Dermis microvascular lymphatic vessel endothelial cell (primary cell): ENCODE measurements around the gene SLC6A1. TPM values are rescaled to one million over a fixed set of nuclear protein-coding genes. Genes with fewer than 3 reads are reported as not detected.
"Not testable (repeated sequence)": the region's sequence is repeated elsewhere in the genome, so short reads cannot be mapped to it uniquely, and the experiment has no call there.

Source experiments
- DNase-seq, 2 donors: peaks; one replicate each; pipeline versions ENCODE4 v3.0.0 to v3.0.0-alpha.2; 2010; ENCODE audit warnings: low read depth in 2 of 2
- total RNA-seq: library from RNA; depleted of rRNA; stranded (reverse); fragments of >200 nt; gene quantifications from 2 replicates; pipeline ENCODE4 v1.2.1, GENCODE V29; 2014

Gene SLC6A1
- total RNA-seq, 1 donor from 2014 or later = not detected

DNA sequence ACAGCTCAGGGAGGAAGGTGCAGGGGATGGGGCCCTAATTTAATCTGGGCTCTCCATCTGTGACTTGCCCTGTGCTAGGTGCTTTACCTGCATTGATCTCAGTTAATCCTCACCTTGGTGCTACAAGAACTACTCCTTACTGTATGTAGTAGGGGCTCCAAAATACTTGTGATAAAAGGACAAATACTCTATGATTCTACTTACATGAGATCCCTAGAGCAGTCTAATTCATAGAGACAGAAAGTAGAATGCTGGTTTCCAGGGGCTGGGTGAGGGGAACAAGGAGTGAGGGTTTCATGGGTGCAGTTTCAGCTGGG, 67.2 kb downstream of the SLC6A1 start:
- no peak for DNase-seq

DNA sequence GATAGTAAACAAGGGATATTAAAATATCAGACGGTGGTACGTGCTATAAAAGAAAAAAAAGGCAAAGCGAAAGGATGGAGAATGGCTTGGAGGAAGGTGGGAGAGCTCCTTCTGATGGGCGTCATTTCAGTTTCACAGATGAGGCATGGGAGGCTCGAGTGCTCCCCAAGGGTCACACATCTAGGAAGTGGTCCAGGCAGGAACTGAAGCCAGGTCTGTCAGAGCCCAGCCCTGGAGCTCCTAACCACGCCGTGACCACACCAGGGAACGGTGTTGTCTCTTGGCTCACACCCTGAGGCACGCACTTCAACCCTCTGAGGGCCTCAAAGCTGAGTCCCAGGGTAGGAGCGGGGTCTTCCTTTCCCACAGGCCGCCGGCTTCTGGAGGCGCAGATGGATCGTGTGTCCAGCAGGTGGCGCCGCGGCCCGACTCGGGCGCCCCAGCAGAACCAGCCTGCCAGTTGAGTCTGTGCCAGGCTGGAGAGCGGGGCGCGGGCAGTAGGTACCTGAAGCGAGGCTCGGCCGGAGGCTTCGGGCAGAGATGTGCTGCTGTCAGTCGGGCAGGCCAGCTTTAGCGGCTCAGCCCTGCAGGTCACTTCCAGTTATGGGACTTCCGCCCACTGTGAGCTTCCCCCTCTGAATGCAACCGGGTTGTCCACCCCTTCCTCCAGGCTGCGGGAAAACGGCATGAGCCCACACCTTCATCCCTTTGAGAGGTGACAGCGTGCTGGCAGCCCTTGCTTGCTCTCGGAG, 68.1 kb downstream of the SLC6A1 start:
- peak; percentile 10 to 70 for DNase-seq

DNA sequence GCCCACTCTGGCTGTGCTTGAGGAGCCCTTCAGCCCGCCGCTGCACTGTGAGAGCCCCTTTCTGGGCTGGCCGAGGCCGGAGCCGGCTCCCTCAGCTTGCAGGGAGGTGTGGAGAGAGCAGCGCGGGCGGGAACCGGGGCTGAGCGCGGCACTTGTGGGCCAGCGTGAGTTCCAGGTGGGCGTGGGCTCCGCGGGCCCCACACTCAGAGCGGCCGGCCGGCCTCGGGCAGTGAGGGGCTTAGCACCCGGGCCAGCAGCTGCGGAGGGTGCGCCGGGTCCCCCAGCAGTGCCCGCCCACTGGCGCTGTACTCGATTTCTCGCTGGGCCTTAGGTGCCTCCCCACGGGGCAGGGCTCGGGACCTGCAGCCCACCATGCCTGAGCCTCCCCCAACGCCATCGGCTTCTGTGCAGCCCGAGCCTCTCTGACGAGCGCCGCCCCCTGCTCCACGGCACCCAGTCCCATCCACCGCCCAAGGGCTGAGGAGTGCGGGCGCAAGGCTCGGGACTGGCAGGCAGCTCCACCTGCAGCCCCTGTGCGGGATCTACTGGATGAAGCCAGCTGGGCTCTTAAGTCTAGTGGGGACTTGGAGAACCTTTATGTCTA, 68.8 kb downstream of the SLC6A1 start:
- DNase-seq = not testable (repeated sequence)

DNA sequence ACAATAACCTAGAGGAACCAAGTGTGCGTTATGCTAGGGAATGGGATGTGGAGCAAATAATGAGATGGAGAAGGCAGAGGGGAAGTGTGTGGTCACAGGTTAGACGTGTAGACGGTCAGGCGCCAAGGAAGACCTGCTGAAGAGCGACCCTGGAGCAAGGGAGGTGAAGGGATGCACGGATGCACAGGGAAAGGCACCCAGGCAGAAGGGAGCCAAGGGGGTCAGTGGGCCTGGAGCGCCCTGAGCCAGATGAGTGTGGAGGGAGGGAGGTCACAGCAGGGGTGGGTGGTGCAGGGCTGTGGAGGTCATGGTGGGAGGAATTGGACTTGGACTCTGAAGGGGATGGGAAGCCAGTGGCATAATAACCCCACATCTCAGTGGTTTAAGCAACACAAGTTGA, 70.2 kb downstream of the SLC6A1 start:
- no peak for DNase-seq

DNA sequence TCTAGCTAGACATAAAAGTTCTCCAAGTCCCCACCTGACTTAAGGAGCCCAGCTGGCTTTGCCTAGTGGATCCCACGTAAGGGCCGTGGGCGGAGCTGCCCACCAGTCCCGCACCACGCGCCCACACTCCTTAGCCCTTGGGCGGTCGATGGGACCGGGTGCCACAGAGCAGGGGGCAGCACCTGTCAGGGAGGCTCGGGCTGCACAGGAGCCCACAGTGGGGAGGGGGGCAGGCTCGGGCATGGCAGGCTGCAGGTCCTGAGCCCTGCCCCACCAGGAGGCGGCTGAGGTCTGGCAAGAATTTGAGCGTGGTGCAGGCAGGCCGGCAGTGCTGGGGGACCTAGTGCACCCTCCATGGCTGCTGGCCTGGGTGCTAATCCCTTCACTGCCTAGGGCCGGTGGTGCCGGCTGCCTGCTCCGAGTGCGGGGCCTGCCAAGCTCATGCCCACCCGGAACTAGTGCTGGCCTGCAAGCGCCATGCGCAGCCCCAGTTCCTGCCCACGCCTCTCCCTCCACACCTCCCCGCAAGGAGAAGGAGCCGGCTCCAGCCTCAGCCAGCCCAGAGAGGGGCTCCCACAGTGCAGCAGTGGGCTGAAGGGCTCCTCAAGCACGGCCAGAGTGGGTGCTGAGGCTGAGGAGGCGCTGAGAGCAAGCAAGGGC, 78.7 kb downstream of the SLC6A1 start:
- DNase-seq = no peak

DNA sequence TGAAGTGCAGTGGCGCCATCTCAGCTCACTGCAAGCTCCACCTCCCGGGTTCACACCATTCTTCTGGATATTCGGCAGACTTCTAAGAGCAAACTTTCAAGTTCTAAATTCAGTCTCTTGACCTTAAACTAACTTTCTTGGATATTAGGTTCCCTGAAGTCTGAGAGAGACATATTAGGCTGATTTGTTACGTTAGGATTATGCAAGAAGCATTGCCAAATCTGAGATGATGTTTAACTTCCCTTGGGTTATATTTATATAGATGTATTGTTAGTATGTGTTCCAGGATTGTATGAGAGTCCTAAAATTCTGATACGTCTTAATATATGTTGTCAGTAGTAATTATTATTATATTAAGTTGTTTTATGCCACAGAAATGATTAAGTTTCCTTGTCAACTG, 80.1 kb downstream of the SLC6A1 start:
- no peak for DNase-seq

DNA sequence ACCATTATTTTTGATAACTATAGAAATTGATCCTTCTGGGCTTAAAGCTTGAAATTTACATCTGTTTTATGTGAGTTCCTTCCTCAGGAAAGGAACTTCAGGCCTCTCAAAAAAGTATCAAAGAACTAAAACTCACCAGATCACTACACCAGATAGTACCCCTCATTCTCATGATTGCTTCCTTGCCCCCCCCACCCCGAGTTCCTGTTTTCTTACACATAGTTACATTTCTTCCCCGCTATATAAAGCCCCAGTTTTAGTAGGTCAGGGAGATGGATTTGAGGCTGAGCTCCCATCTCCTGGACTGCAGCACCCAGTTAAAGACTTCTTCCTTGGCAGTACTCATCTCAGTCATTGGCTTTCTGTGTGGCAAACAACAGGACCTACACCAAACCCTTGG, 81.5 kb downstream of the SLC6A1 start:
- no peak for DNase-seq

DNA sequence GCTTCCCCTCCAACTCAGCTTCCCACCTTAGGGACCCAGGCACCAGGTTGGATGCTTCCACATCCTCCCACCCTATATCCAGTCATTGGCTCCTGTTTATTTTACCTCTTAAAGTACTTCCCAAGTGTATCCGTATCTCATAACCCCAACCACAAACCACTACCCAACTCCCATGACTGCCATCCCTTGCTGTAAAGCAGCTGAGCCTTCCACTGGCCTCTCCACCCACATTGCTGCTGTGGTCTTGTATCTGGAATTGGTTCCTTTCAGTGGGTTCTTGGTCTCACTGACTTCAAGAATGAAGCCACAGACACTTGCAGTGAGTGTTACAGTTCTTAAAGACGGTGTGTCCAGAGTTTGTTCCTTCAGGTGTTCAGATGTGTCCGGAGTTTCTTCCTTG, 81.9 kb downstream of the SLC6A1 start:
- DNase-seq = no peak

DNA sequence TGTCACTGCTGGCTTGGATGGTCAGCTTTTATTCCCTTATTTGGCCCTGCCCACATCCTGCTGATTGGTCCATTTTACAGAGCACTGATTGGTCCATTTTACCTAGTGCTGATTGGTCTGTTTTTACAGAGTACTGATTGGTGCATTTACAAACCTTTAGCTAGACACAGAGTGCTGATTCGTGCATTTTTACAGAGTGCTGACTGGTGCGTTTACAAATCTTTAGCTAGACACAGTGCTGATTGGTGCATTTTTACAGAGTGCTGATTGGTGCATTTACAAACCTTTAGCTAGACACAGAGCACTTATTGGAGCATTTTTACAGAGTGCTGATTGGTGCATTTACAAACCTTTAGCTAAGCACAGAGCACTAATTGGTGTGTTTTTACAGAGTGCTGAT, 82.6 kb downstream of the SLC6A1 start:
- not testable (repeated sequence) for DNase-seq

DNA sequence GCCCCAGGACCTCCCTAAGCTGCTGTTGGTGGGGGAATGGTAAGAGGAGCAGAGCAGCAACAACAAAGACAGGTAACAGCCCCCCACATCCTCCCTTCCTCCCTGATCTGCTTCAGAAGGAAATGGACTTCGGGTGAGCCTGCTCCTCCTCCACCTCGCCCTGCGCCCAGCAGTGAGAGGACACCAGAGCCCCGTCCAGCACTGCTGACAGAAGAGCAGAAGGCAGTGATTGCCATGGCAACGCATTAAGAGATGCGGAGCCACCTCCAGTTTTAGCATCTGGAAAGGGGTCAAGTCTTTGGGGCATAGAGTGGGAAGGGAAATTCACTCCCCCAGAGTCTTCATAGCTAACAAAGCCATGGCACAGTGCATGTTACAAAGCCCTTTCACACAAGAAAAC, 84.2 kb downstream of the SLC6A1 start:
- DNase-seq = no peak

DNA sequence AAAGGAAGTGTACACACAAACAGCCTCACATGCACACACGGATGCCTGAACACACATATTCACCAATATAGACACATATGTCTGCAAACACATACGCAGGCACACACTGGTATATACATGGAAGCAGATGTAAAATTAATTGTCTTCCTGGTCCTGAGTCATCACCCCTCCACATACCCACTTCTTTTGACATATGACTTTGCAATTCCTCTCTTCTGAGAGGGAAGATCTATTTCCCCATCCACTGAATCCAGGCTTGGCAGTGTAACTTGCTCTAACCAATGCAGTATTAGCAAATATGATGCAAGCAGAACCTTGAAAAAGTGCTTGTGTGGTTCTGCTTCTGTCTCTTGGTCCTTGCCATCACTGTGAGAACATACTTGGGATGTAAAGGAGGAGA, 84.9 kb downstream of the SLC6A1 start:
- no peak for DNase-seq

DNA sequence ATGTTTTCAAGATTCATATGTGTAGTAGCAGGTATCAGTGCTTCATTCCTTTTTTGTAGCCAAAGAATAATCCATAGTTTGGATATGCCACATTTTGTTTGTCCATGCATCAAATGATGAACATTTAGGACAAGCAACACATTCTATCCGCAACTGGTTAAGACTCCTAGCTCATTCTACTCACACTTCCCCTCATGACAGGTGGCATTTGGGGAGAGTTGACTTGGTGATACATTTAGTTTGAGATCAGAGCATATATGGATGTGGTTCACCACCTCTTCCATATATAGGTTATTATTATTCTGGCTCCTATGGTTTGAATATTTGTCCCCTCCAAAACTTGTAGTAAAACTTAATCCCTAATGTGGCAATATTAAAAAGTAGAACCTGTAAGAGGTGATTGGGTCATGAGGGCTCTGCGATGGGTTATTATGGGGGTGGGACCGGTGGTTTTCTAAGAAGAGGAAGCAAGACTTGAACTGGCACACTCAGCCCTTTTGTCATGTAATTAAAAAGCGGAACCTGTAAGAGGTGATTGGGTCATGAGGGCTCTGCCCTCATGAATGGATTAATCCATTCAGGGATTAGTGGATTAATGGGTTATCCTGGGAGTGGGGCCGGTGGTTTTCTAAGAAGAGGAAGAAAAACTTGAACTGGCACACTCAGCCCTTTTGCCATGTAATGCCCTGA, 86.4 kb downstream of the SLC6A1 start:
- no peak for DNase-seq

DNA sequence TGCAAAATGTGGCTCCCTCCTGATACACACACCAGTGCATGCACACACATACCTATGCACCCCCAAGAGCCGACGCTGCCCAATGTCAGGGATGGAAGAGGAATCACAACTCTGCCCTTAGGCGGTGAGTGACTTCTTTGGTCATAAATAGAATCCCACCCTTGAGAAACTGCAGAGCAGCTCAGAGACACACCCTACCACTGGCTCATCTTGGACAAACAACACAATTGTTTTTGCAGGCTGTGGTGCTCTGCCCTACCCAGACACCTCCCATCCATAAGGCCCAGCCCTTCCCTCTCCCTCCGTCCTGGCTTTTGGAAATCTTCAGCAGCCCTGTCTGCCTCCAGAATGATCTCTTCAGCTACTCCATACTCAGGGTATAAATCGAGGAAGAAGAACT, 87.9 kb downstream of the SLC6A1 start:
- no peak for DNase-seq

DNA sequence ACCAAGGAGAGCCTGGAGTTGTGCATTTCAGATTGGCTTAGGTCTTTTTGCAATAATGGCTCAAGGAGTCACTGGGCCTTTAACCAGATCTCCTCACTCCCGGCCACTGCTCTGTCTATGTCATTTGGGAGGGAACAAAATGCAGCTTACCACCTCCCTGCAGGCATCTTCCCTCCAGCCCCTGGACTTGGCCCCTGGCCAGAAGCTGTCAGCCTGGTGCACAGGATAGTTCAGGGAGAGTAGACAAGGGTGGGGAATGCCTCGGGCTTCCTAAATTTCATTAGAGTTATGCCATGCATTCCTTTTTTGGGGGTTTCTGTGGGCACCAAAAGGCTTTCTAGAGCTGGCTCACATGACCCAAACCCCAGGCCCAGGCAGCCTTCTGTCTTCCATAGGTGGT, 91.5 kb downstream of the SLC6A1 start:
- DNase-seq = no peak

DNA sequence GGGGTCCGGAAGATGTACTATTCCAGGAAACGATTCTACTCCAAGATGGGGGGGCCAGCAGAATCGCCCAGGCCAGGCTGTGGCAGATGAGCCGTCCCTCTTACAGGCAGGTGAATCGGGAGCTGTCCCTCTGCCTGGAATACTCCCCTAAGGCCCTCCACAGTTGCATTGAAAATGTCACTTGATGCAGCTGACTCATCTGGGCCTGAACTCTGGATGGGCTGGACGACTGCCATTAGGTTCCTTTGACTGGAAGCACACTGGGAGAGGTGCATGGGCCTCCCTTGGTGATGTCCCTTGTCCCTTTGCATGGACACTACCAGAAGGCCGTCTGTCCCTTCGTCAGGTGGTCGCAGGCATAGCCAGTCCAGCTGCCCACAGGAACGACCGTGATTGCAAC, 92.1 kb downstream of the SLC6A1 start:
- DNase-seq = no peak

DNA sequence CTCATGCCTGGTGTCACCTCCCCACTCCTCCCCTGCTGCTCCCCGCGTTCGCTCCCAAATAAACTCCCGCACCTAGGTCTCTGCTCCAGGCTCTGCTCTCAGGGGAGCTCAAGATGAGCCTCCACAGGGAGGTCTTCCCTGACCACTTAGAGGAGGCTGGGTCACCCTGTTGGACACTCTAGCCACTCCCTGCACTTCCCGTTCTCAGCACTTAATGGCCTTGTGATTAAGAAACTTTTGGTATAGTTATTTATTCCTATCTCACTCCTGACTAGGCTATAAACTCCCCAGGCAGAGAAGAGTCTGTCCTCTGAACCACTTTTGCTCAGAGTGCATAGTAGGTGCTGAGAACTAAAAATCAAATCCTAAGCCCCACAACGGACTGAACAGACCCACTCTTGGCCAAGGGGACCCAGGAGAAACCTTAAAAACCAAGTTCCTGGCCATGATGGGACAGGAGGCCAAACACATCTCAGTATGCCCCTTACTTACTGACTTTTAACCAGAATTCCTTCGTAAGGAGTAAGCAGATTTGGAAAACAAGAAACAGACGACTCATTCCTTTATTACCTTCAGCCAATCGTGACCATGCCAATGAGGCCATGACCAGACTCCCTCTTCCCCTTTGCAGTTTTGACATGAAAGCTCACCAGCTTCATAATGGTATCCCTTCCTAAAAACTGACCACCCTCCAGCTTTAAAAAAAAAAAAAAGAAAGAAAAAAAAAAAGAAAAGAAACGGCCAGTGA, 92.7 kb downstream of the SLC6A1 start:
- no peak for DNase-seq

DNA sequence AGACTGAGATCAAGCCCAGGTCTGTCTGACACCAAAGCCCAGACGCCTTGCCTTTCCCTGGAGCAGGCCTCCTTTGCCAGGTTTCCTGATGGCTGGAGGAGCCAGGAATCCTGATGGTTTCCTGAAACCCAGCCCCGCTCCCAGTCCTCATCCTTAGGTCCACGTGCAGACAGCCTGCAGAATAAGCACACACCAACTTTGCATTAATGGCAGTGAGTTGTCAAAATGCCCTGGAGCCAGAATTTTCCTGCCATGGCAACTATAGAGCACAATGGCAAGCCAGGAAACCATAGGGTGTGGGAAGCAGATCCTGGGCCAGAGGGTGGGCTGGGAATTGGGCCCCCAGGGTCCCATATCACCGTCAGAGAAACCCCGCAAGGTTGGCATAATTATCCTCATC, 94.3 kb downstream of the SLC6A1 start:
- DNase-seq = no peak

DNA sequence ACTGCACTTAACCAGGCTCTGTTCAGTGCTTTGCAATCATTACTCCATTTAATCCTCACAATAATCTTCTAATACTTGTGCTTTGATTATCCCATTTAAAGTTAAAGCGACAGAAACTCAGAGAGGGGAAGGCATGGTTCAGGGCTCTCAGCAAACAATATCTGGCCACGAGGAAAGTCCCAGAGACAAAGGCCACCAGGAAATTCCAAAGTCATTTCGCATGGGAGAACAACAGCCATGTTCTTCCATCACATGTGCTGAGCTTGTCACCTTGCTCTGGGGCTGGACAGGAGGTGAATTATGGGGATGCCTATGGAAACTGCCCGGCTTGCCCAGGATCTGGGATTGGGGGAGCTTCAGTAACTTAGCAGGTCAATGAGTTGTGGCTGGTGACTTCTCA, 95.5 kb downstream of the SLC6A1 start:
- DNase-seq = peak; percentile 36 to 44

DNA sequence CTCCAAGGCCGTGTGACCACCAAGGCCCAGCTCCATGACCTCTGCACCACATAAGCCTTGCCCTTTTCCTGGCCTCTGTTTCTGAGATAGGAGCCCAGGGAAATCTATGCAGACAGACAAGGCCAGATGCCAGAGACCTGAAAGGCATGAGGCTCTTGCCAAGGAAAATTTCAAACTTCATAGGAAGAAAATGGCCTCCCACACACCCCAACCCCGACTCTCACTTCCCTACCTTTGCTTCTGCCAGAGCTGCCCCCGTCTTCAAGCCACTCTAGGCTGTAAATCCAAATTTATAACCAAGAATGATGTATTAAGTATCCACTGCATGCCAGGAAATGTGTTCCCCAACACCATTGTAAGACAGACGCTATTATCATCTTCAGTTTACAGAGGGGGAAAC, 96.3 kb downstream of the SLC6A1 start:
- DNase-seq = no peak
